ENCODE data around the gene FERMT3. TPM values are rescaled to one million over a fixed set of nuclear protein-coding genes. Genes with fewer than 3 reads are reported as not detected.
A peak's percentile ranks its signal among the peaks of the same experiment; 100 is the strongest.

The FERMT3 gene
- total and polyA plus RNA-seq, 2 of the 13 experiments (the other 11 are each of a cell fraction or from before 2014, with no cell fraction given), result 0.29 TPM; not detected in 1

GRCh38 chr11:64241241-64241490 lies 34.6 kb downstream of the FERMT3 start (continued):
- TF ChIP-seq, protein P1, sequence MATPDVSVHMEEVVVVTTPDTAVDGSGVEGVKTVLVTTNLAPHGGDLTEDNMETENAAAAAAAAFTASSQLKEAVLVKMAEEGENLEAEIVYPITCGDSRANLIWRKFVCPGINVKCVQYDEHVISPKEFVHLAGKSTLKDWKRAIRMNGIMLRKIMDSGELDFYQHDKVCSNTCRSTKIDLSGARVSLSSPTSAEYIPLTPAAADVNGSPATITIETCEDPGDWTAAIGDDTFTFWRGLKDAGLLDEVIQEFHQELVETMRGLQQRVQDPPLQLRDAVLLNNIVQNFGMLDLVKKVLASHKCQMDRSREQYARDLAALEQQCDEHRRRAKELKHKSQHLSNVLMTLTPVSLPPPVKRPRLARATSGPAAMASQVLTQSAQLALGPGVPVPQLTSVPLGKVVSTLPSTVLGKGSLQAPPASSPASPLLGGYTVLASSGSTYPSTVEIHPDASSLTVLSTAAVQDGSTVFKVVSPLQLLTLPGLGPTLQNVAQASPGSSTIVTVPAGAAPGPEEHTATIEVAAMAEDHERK (CRISPR knock-in tag; IDR thresholded peaks at IDR 0.05; ENCODE audit: low read depth), result no peak
- TF ChIP-seq YEATS4 (CRISPR knock-in tag; IDR thresholded peaks at IDR 0.05; ENCODE audit: borderline replicate concordance) (no peak), HDAC6 (IDR thresholded peaks at IDR 0.05; ENCODE audit: low read depth, low read length) (no peak), ZBTB34 (CRISPR knock-in tag; IDR thresholded peaks at IDR 0.05) (no peak), KAT7 (CRISPR knock-in tag; IDR thresholded peaks at IDR 0.05; ENCODE audit: borderline replicate concordance) (no peak), ZIK1 (CRISPR knock-in tag; IDR thresholded peaks at IDR 0.05; ENCODE audit: borderline replicate concordance, low read depth) (no peak), ZFP36 (IDR thresholded peaks at IDR 0.05; ENCODE audit: borderline replicate concordance, low read depth, low read length, partially characterized antibody) (no peak), ZBTB20 (CRISPR knock-in tag; IDR thresholded peaks at IDR 0.05; ENCODE audit: borderline replicate concordance, low read depth) (no peak), ZNF101 (CRISPR knock-in tag; IDR thresholded peaks at IDR 0.05; ENCODE audit: borderline replicate concordance, low read depth) (no peak), ELF4 (CRISPR knock-in tag; IDR thresholded peaks at IDR 0.05; ENCODE audit: borderline replicate concordance) (no peak), KDM6A (CRISPR knock-in tag; IDR thresholded peaks at IDR 0.05; ENCODE audit: low read depth) (no peak), SYNCRIP (IDR thresholded peaks at IDR 0.05; ENCODE audit: insufficient read depth, low read depth, low read length) (no peak), ZBTB43 (CRISPR knock-in tag; conservative IDR thresholded peaks at IDR 0.05) (no peak), STAT5B (CRISPR knock-in tag; IDR thresholded peaks at IDR 0.05) (no peak), SIX4 (CRISPR knock-in tag; IDR thresholded peaks at IDR 0.05) (no peak), ZNF382 (CRISPR knock-in tag; IDR thresholded peaks at IDR 0.05; ENCODE audit: borderline replicate concordance) (no peak), ETV5 (CRISPR knock-in tag; IDR thresholded peaks at IDR 0.05; ENCODE audit: borderline replicate concordance) (no peak), ZNF234 (CRISPR knock-in tag; conservative IDR thresholded peaks at IDR 0.05) (no peak), TAF15 (IDR thresholded peaks at IDR 0.05; ENCODE audit: low read depth, low read length, poor library complexity, severe bottlenecking) (no peak), ZNF776 (CRISPR knock-in tag; IDR thresholded peaks at IDR 0.05) (0 out of 2 replicates have a peak, but pooled peaks have one; percentile 22)
- TF ChIP-seq, protein P2, sequence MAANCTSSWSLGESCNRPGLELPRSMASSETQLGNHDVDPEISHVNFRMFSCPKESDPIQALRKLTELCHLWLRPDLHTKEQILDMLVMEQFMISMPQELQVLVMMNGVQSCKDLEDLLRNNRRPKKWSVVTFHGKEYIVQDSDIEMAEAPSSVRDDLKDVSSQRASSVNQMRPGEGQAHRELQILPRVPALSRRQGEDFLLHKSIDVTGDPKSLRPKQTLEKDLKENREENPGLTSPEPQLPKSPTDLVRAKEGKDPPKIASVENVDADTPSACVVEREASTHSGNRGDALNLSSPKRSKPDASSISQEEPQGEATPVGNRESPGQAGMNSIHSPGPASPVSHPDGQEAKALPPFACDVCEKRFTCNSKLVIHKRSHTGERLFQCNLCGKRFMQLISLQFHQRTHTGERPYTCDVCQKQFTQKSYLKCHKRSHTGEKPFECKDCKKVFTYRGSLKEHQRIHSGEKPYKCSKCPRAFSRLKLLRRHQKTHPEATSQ (CRISPR knock-in tag; IDR thresholded peaks at IDR 0.05; ENCODE audit: borderline replicate concordance), result no peak
- TF ChIP-seq, protein P3, sequence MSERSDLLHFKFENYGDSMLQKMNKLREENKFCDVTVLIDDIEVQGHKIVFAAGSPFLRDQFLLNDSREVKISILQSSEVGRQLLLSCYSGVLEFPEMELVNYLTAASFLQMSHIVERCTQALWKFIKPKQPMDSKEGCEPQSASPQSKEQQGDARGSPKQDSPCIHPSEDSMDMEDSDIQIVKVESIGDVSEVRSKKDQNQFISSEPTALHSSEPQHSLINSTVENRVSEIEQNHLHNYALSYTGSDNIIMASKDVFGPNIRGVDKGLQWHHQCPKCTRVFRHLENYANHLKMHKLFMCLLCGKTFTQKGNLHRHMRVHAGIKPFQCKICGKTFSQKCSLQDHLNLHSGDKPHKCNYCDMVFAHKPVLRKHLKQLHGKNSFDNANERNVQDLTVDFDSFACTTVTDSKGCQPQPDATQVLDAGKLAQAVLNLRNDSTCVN (CRISPR knock-in tag; IDR thresholded peaks at IDR 0.05; ENCODE audit: borderline replicate concordance), result no peak
- TF ChIP-seq, protein P4, sequence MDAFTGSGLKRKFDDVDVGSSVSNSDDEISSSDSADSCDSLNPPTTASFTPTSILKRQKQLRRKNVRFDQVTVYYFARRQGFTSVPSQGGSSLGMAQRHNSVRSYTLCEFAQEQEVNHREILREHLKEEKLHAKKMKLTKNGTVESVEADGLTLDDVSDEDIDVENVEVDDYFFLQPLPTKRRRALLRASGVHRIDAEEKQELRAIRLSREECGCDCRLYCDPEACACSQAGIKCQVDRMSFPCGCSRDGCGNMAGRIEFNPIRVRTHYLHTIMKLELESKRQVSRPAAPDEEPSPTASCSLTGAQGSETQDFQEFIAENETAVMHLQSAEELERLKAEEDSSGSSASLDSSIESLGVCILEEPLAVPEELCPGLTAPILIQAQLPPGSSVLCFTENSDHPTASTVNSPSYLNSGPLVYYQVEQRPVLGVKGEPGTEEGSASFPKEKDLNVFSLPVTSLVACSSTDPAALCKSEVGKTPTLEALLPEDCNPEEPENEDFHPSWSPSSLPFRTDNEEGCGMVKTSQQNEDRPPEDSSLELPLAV (CRISPR knock-in tag; conservative IDR thresholded peaks at IDR 0.05; ENCODE audit: low read depth), result no peak
